Measurements from ENCODE around the gene CPM. TPM values are rescaled to one million over a fixed set of nuclear protein-coding genes. Genes with fewer than 3 reads are reported as not detected.

Gene CPM
- total RNA-seq, 4 donors from 2014 or later: 30.2 to 51.9 (median 35.0) TPM

GRCh38 chr12:68839183-68840147 is 93.5 kb downstream of the CPM start:
- Histone ChIP-seq H3K4me1 (peaks cover 0 to 6% (median 3%) of the 10 kb centered on the region in 4 donors), H3K36me3 (peaks cover 28 to 92% (median 63%) of the 10 kb centered on the region in 4 donors), H3K9me3 (no peaks in the 10 kb centered on the region), H3K27ac (replicated peaks in 1 of 4) (no peak overlapping the region), H3K4me3 (no peak overlapping the region), H3K27me3 (no peaks in the 10 kb centered on the region)
- TF ChIP-seq CTCF (IDR thresholded peaks at IDR 0.05): no peak
- TF ChIP-seq POLR2AphosphoS5 (IDR thresholded peaks at IDR 0.05): no peak
- TF ChIP-seq POLR2A (IDR thresholded peaks at IDR 0.05; ENCODE audit: low read depth): no peak
- TF ChIP-seq EP300 (IDR thresholded peaks at IDR 0.05): no peak
- WGBS: 67% methylated on average over 2 of the region's 2 CpGs
- intact Hi-C loops (cut with DNase I): no loop called here
- DNase-seq (ENCODE audit: extremely low spot score): no peak

GRCh38 chr12:68838046-68838886 is 94.7 kb downstream of the CPM start:
- H3K9me3 ChIP-seq: no peaks in the 10 kb centered on the region
- H3K4me1 ChIP-seq: peaks cover 0 to 6% (median 3%) of the 10 kb centered on the region in 4 donors
- H3K27ac ChIP-seq (replicated peaks in 1 of 4): no peak overlapping the region
- WGBS: 77% methylated on average over 5 of the region's 5 CpGs
- DNase-seq (ENCODE audit: extremely low spot score): no peak
- no peak for TF ChIP-seq EP300 (IDR thresholded peaks at IDR 0.05)
- TF ChIP-seq POLR2AphosphoS5 (IDR thresholded peaks at IDR 0.05): no peak
- TF ChIP-seq CTCF (IDR thresholded peaks at IDR 0.05): no peak
- TF ChIP-seq POLR2A (IDR thresholded peaks at IDR 0.05; ENCODE audit: low read depth): no peak
- intact Hi-C loops (cut with DNase I): no loop called here
- H3K4me3 ChIP-seq: no peak overlapping the region
- peaks cover 28 to 96% (median 74%) of the 10 kb centered on the region in 4 donors for H3K36me3 ChIP-seq
- no peaks in the 10 kb centered on the region for H3K27me3 ChIP-seq

- intact Hi-C loops (cut with DNase I): no loop called here
- Histone ChIP-seq H3K27ac (replicated peaks in 1 of 4) (no peak overlapping the region), H3K4me3 (no peak overlapping the region), H3K36me3 (peaks cover 27 to 93% (median 69%) of the 10 kb centered on the region in 4 donors), H3K4me1 (peaks cover 0 to 10% (median 6%) of the 10 kb centered on the region in 4 donors), H3K27me3 (no peaks in the 10 kb centered on the region), H3K9me3 (no peaks in the 10 kb centered on the region)
- DNase-seq (ENCODE audit: extremely low spot score): no peak
- WGBS: 88% methylated on average over 1 of the region's 1 CpG
- TF ChIP-seq CTCF (IDR thresholded peaks at IDR 0.05): no peak
Measured at GRCh38 chr12:68837215-68837614, 95.8 kb downstream of the CPM start.

GRCh38 chr12:68835333-68835908 is 97.5 kb downstream of the CPM start:
- Histone ChIP-seq H3K27ac (replicated peaks in 1 of 4) (no peak overlapping the region), H3K36me3 (peaks cover 15 to 93% (median 74%) of the 10 kb centered on the region in 4 donors), H3K4me3 (no peak overlapping the region), H3K4me1 (peaks cover 0 to 15% (median 11%) of the 10 kb centered on the region in 4 donors), H3K9me3 (no peaks in the 10 kb centered on the region), H3K27me3 (no peaks in the 10 kb centered on the region)
- WGBS: 70% methylated on average over 10 of the region's 10 CpGs
- no peak for TF ChIP-seq POLR2A (IDR thresholded peaks at IDR 0.05; ENCODE audit: low read depth)
- no peak for TF ChIP-seq EP300 (IDR thresholded peaks at IDR 0.05)
- TF ChIP-seq CTCF (IDR thresholded peaks at IDR 0.05): no peak
- TF ChIP-seq POLR2AphosphoS5 (IDR thresholded peaks at IDR 0.05): no peak
- intact Hi-C loops (cut with DNase I): no loop called here
- no peak for DNase-seq (ENCODE audit: extremely low spot score)
